ENCODE data around the gene SLAMF9. TPM values are rescaled to one million over a fixed set of nuclear protein-coding genes. Genes with fewer than 3 reads are reported as not detected.

Gene SLAMF9
- total RNA-seq, 2 donors from 2014 or later: not detected

GRCh38 chr1:159944623-159945455 lies 9.2 kb downstream of the SLAMF9 start:
- Histone ChIP-seq H3K36me3 (no peaks in the 10 kb centered on the region), H3K4me3 (peak overlapping the region; percentile 77), H3K27me3 (replicated peaks; ENCODE audit: insufficient read depth) (no peaks in the 10 kb centered on the region), H3K9me3 (no peaks in the 10 kb centered on the region), H3K27ac (no peak overlapping the region), H3K4me1 (ENCODE audit: control insufficient read depth in 1 of 2, low read depth in 2 of 2) (peaks cover 10 to 14% of the 10 kb centered on the region in 2 donors)
- ATAC-seq (ENCODE audit: insufficient number of reproducible peaks, low FRiP score, low read depth) (no peak), DNase-seq (ENCODE audit: low spot score) (no peak)
- TF ChIP-seq CTCF (IDR thresholded peaks at IDR 0.05): no peak

GRCh38 chr1:159943908-159944622 lies 10.0 kb downstream of the SLAMF9 start:
- Histone ChIP-seq H3K36me3 (no peaks in the 10 kb centered on the region), H3K27ac (no peak overlapping the region), H3K9me3 (no peaks in the 10 kb centered on the region), H3K4me3 (no peak overlapping the region), H3K27me3 (replicated peaks; ENCODE audit: insufficient read depth) (no peaks in the 10 kb centered on the region), H3K4me1 (ENCODE audit: control insufficient read depth in 1 of 2, low read depth in 2 of 2) (peaks cover 10 to 14% of the 10 kb centered on the region in 2 donors)
- ATAC-seq (ENCODE audit: insufficient number of reproducible peaks, low FRiP score, low read depth) (no peak), DNase-seq (ENCODE audit: low spot score) (no peak)
- TF ChIP-seq CTCF (IDR thresholded peaks at IDR 0.05): no peak

- H3K36me3 ChIP-seq: no peaks in the 10 kb centered on the region
- ATAC-seq (ENCODE audit: insufficient number of reproducible peaks, low FRiP score, low read depth) (no peak), DNase-seq (ENCODE audit: low spot score) (no peak)
- H3K9me3 ChIP-seq: no peaks in the 10 kb centered on the region
- no peaks in the 10 kb centered on the region for H3K27me3 ChIP-seq (replicated peaks; ENCODE audit: insufficient read depth)
- H3K4me1 ChIP-seq (ENCODE audit: control insufficient read depth in 1 of 2, low read depth in 2 of 2): peaks cover 10 to 14% of the 10 kb centered on the region in 2 donors
- no peak overlapping the region for H3K27ac ChIP-seq
- no peak for TF ChIP-seq CTCF (IDR thresholded peaks at IDR 0.05)
- H3K4me3 ChIP-seq: no peak overlapping the region
Measured at GRCh38 chr1:159943278-159943640, 10.8 kb downstream of the SLAMF9 start.

GRCh38 chr1:159942632-159943277 lies 11.3 kb downstream of the SLAMF9 start:
- Histone ChIP-seq H3K4me1 (ENCODE audit: control insufficient read depth in 1 of 2, low read depth in 2 of 2) (peaks cover 10 to 14% of the 10 kb centered on the region in 2 donors), H3K36me3 (no peaks in the 10 kb centered on the region), H3K27ac (no peak overlapping the region), H3K9me3 (no peaks in the 10 kb centered on the region), H3K27me3 (replicated peaks; ENCODE audit: insufficient read depth) (no peaks in the 10 kb centered on the region), H3K4me3 (no peak overlapping the region)
- DNase-seq (ENCODE audit: low spot score) (no peak), ATAC-seq (ENCODE audit: insufficient number of reproducible peaks, low FRiP score, low read depth) (no peak)
- TF ChIP-seq CTCF (IDR thresholded peaks at IDR 0.05): no peak

Measured in thoracic aorta (tissue), 2 donors.